Cardiac muscle cell (in vitro differentiated cells and primary cell): ENCODE data around the gene DCLK1. TPM values are rescaled to one million over a fixed set of nuclear protein-coding genes. Genes with fewer than 3 reads are reported as not detected.

Source experiments
- DNase-seq, 2 donors: peaks; one replicate each; pipeline versions ENCODE4 v3.0.0 to v3.0.0-alpha.2; 2010 to 2017; ENCODE audit warnings: low read depth in 1 of 2, low spot score in 1 of 2
- H3K27ac ChIP-seq: fragments of 200-600 bp; sonication (generic); 2 replicates; pipeline ENCODE4 v1.5.1; 2016
- H3K27me3 ChIP-seq: fragments of 200-600 bp; sonication (generic); 2 replicates; pipeline ENCODE4 v1.6.0; 2016; ENCODE audit warnings: control low read depth
- H3K36me3 ChIP-seq: fragments of 200-600 bp; sonication (generic); 2 replicates; pipeline ENCODE4 v1.5.1; 2016; ENCODE audit warnings: control low read depth
- H3K4me1 ChIP-seq: fragments of 200-600 bp; sonication (generic); 2 replicates; pipeline ENCODE4 v1.8.1; 2017; ENCODE audit warnings: low read depth, mild to moderate bottlenecking, mixed run types
- H3K4me3 ChIP-seq: fragments of 200-600 bp; sonication (generic); 2 replicates; pipeline ENCODE4 v1.5.1; 2016; ENCODE audit warnings: mild to moderate bottlenecking
- H3K9me3 ChIP-seq: fragments of 200-600 bp; sonication (generic); 2 replicates; pipeline ENCODE4 v1.5.1; 2017; ENCODE audit warnings: low read depth, mild to moderate bottlenecking, control low read depth
- CTCF ChIP-seq: IDR thresholded peaks from 2 replicates; pipeline ENCODE4 v1.5.1; 2012; ENCODE audit warnings: low read depth, mild to moderate bottlenecking, low read length
- polyA plus RNA-seq: library from polyadenylated mRNA; unstranded; fragments of >200 nt; fragmentation: Nextera tagmentation; extraction: Ambion mirVana; gene quantifications from 2 replicates; pipeline ENCODE4 v1.2.1, GENCODE V29; 2016
- total RNA-seq: library from RNA; depleted of rRNA; stranded (reverse); fragments of >200 nt; gene quantifications from 2 replicates; pipeline ENCODE4 v1.2.3, GENCODE V29; 2016

The DCLK1 gene
- total and polyA plus RNA-seq, 2 experiments from 2014 or later: 0.09 TPM; not detected in 1

GRCh38 chr13:35947315-35947714 lies 183.9 kb downstream of the DCLK1 start:
- H3K36me3 ChIP-seq: no peaks in the 10 kb centered on the region
- no peak for TF ChIP-seq CTCF
- no peaks in the 10 kb centered on the region for H3K9me3 ChIP-seq
- no peak overlapping the region for H3K27ac ChIP-seq
- H3K27me3 ChIP-seq: peaks cover 9% of the 10 kb centered on the region
- no peaks in the 10 kb centered on the region for H3K4me1 ChIP-seq
- DNase-seq: no peak
- H3K4me3 ChIP-seq: no peak overlapping the region

- no peak for TF ChIP-seq CTCF
- no peak for DNase-seq
- Histone ChIP-seq H3K27ac (no peak overlapping the region), H3K4me1 (no peaks in the 10 kb centered on the region), H3K4me3 (no peak overlapping the region), H3K27me3 (peaks cover 6% of the 10 kb centered on the region), H3K36me3 (no peaks in the 10 kb centered on the region), H3K9me3 (no peaks in the 10 kb centered on the region)
These were observed 185.8 kb downstream of the DCLK1 start for GRCh38 chr13:35945368-35945767.

- TF ChIP-seq CTCF: no peak
These were observed 189.8 kb downstream of the DCLK1 start for GRCh38 chr13:35941374-35941773.

GRCh38 chr13:35940734-35941133 lies 190.4 kb downstream of the DCLK1 start:
- Histone ChIP-seq H3K9me3 (no peaks in the 10 kb centered on the region), H3K27me3 (no peaks in the 10 kb centered on the region), H3K4me1 (no peaks in the 10 kb centered on the region), H3K27ac (no peak overlapping the region), H3K4me3 (no peak overlapping the region), H3K36me3 (no peaks in the 10 kb centered on the region)
- DNase-seq: no peak
- no peak for TF ChIP-seq CTCF

More at GRCh38 chr13:35941374-35941773, 189.8 kb downstream of the DCLK1 start:
- Histone ChIP-seq H3K27me3 (no peaks in the 10 kb centered on the region), H3K4me1 (no peaks in the 10 kb centered on the region), H3K9me3 (no peaks in the 10 kb centered on the region), H3K27ac (no peak overlapping the region), H3K4me3 (no peak overlapping the region), H3K36me3 (no peaks in the 10 kb centered on the region)
- DNase-seq: no peak

GRCh38 chr13:35936246-35936978 lies 194.8 kb downstream of the DCLK1 start:
- Histone ChIP-seq H3K27ac (no peak overlapping the region), H3K4me3 (no peak overlapping the region), H3K9me3 (no peaks in the 10 kb centered on the region), H3K4me1 (no peaks in the 10 kb centered on the region), H3K27me3 (no peaks in the 10 kb centered on the region), H3K36me3 (no peaks in the 10 kb centered on the region)
- no peak for DNase-seq
- TF ChIP-seq CTCF: no peak
